Fibroblast of skin of right quadriceps (primary cell): ENCODE results near the gene BCL3.

ENCODE experiments used
- DNase-seq: peaks from one replicate; pipeline ENCODE4 v3.0.0-alpha.2; 2013

The BCL3 gene

DNA sequence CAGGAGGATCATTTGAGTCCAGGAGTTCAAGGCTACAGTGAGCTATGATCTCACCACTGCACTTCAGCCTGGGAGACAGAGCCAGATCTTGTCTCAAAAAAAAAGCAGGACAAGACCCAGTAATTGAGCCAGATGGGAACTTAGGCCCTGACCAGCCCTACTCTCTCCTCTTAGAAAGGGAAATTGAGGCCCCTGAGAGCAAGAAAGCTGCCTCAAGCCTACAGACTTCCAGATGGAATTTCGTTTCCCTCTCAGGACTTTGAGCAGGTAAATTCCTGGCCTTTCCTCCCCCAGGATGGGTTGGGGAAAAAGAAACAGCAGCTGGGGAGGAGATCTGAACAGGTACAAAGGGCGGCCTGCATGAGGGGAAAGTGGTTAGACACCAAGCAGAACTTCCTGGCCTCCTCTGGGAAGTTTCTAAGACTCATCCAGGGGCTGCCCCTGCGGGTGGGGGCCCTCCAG is 3.6 kb upstream of the BCL3 start:
- no peak for DNase-seq

- DNase-seq = peak; percentile 88
These were observed 3.1 kb upstream of the BCL3 start for GRCh38 chr19:44745341-44745831.

- DNase-seq = no peak
These were observed 2.5 kb upstream of the BCL3 start for GRCh38 chr19:44745887-44746600.

DNA sequence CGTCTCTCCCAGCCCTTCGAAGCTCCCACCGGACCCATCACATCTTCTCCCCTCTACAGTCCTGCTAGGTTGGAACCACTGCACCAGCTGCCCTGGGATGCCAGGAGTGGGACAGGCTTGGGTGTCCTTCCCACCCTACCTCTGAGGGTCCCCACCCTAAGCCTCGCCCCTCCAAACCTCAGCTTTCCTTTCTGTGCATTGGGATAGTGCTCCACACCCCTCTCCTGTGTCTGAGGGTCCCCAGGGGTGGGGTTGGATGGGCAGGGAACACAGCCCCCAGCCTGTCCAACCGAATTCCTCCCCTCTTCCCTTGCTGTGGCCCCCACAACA is 1.9 kb upstream of the BCL3 start:
- no peak for DNase-seq

- DNase-seq = peak; percentile 98
These were observed 1.4 kb upstream of the BCL3 start for GRCh38 chr19:44746946-44747738.

GRCh38 chr19:44747739-44748425 is 626 bp upstream of the BCL3 start:
- peak; percentile 68 for DNase-seq

- no peak for DNase-seq
These were observed 784 bp downstream of the BCL3 start for GRCh38 chr19:44749292-44749691.

GRCh38 chr19:44749994-44750393 is 1.5 kb downstream of the BCL3 start:
- no peak for DNase-seq

- no peak for DNase-seq
These were observed 3.8 kb downstream of the BCL3 start for GRCh38 chr19:44752123-44752815.

- DNase-seq = peak; percentile 95
These were observed 4.5 kb downstream of the BCL3 start for GRCh38 chr19:44752816-44753625.

GRCh38 chr19:44753626-44753931 is 5.1 kb downstream of the BCL3 start:
- no peak for DNase-seq

GRCh38 chr19:44753932-44754749 is 5.6 kb downstream of the BCL3 start:
- peak; percentile 80 for DNase-seq

GRCh38 chr19:44754750-44755080 is 6.2 kb downstream of the BCL3 start:
- no peak for DNase-seq

GRCh38 chr19:44755219-44755618 is 6.7 kb downstream of the BCL3 start:
- no peak for DNase-seq

GRCh38 chr19:44756089-44756562 is 7.6 kb downstream of the BCL3 start:
- no peak for DNase-seq

DNA sequence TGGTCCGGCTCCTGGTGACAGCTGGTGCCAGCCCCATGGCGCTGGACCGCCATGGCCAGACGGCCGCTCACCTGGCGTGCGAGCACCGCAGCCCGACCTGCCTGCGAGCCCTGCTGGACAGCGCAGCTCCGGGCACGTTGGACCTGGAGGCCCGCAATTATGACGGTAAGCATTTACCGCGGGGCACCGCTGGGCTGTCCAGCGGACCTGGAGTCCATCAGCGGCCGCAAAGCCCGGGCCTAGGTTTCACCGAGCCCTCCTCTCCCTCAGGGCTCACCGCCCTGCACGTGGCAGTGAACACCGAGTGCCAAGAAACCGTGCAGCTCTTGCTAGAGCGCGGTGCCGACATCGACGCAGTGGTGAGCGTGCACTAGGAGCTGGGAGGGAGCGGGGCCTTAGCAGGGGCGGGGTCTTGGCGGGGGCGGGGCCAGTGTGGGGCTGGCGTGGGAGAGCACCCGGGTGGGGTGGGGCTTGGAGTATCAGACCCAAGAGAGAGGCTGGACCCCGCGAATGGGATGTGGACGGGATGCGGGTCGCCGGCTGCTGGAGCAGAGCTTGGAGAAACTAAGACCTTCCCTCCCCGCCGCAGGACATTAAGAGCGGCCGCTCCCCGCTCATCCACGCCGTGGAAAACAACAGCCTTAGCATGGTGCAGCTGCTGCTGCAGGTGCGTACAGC is 8.7 kb downstream of the BCL3 start:
- peak; percentile 79 for DNase-seq

GRCh38 chr19:44757735-44758505 is 9.4 kb downstream of the BCL3 start:
- DNase-seq = peak; percentile 58

DNA sequence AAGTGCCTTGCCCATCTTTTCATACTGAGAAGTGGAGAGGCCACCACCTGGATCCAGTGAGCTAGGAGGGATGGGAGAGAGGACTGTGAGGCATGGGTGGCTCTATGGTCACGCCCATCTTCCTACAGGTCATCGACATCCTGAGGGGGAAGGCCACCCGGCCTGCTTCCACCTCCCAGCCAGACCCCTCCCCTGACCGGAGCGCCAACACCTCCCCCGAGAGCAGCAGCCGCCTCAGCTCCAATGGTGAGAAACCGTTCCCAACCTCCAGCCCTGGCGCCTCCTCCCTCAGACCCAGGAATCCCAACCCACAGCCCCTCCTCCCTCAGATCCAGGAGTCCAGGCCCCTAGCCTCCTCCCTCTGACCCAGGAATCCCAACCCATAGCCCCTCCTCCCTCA is 10.1 kb downstream of the BCL3 start:
- no peak for DNase-seq

DNA sequence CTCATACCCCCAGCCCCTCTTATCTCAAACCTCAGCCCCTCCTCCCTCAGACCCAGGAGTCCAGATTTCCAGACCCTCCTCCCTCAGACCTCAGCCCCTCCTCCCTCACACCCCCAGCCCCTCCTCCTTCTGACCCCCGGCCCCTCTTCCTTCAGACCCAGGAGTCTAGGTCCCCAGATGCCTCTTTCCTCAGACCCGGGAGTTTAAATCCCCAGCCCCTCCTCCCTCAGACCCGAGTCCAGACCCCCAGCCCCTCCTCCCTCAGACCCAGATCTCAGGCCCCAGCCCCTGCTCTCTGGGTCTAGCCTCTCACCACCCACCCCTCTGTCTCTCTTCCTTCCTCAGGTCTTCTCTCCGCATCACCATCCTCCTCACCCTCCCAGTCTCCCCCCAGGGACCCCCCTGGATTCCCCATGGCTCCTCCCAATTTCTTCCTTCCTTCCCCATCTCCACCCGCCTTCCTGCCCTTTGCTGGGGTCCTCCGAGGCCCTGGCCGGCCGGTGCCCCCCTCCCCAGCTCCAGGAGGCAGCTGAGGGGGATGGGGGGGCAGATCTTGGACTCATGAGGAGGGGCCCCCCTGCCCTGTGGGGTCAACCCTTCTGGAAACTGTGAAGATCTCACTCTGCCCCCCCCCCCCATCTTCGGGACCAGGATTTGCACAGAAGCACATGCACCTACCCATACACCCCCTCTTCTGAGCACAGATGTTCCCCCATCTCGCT is 10.7 kb downstream of the BCL3 start:
- no peak for DNase-seq
